ENCODE measurements around the gene PLA2G4E.

Gene PLA2G4E

GRCh38 chr15:42063122-42063848 is 42.4 kb upstream of the PLA2G4E start:
- H3K9ac ChIP-seq (ENCODE audit: low read length) = no peak overlapping the region
- no peaks in the 10 kb centered on the region for H3K27me3 ChIP-seq (ENCODE audit: insufficient read depth, low read length)
- H3K4me3 ChIP-seq (ENCODE audit: low read depth, low read length, poor library complexity, severe bottlenecking) = no peak overlapping the region
- no peaks in the 10 kb centered on the region for H3F3A ChIP-seq (ENCODE audit: insufficient read depth, low read length)
- H3K9me3 ChIP-seq (ENCODE audit: low read length) = no peaks in the 10 kb centered on the region
- TF ChIP-seq EZH2 (IDR thresholded peaks at IDR 0.05; ENCODE audit: borderline replicate concordance, low read length) = no peak
- no peak for TF ChIP-seq CTCF (IDR thresholded peaks at IDR 0.05; ENCODE audit: low read length)
- H3K9me2 ChIP-seq (ENCODE audit: low read depth, low read length) = no peaks in the 10 kb centered on the region
- H3K4me2 ChIP-seq (ENCODE audit: low read length) = no peak overlapping the region
- H3K79me2 ChIP-seq (ENCODE audit: insufficient read depth, low read length) = no peaks in the 10 kb centered on the region
- no peak overlapping the region for H3K27ac ChIP-seq (ENCODE audit: low read depth, low read length, poor library complexity, severe bottlenecking)
- H2AFZ ChIP-seq (ENCODE audit: low read length) = no peak overlapping the region
- H3K36me3 ChIP-seq (ENCODE audit: insufficient read depth, low read length) = no peaks in the 10 kb centered on the region; the same call in 1 of the 2 replicates
- H4K20me1 ChIP-seq (ENCODE audit: insufficient read depth, low read length) = no peaks in the 10 kb centered on the region
- peaks cover 8% of the 10 kb centered on the region for H3K4me1 ChIP-seq (ENCODE audit: insufficient read depth, low read length, severe bottlenecking)

GRCh38 chr15:42062284-42062806 is 41.5 kb upstream of the PLA2G4E start:
- H3K79me2 ChIP-seq (ENCODE audit: insufficient read depth, low read length) = no peaks in the 10 kb centered on the region
- no peak overlapping the region for H3K9ac ChIP-seq (ENCODE audit: low read length)
- no peaks in the 10 kb centered on the region for H3K9me2 ChIP-seq (ENCODE audit: low read depth, low read length)
- no peaks in the 10 kb centered on the region for H4K20me1 ChIP-seq (ENCODE audit: insufficient read depth, low read length)
- no peaks in the 10 kb centered on the region for H3K9me3 ChIP-seq (ENCODE audit: low read length)
- TF ChIP-seq EZH2 (IDR thresholded peaks at IDR 0.05; ENCODE audit: borderline replicate concordance, low read length) (no peak), CTCF (IDR thresholded peaks at IDR 0.05; ENCODE audit: low read length) (no peak)
- no peak overlapping the region for H3K4me2 ChIP-seq (ENCODE audit: low read length)
- no peaks in the 10 kb centered on the region for H3F3A ChIP-seq (ENCODE audit: insufficient read depth, low read length)
- H2AFZ ChIP-seq (ENCODE audit: low read length) = no peak overlapping the region
- peaks cover 8% of the 10 kb centered on the region for H3K4me1 ChIP-seq (ENCODE audit: insufficient read depth, low read length, severe bottlenecking)
- H3K36me3 ChIP-seq (ENCODE audit: insufficient read depth, low read length) = no peaks in the 10 kb centered on the region; the same call in 1 of the 2 replicates
- no peak overlapping the region for H3K27ac ChIP-seq (ENCODE audit: low read depth, low read length, poor library complexity, severe bottlenecking)
- no peak overlapping the region for H3K4me3 ChIP-seq (ENCODE audit: low read depth, low read length, poor library complexity, severe bottlenecking)
- H3K27me3 ChIP-seq (ENCODE audit: insufficient read depth, low read length) = no peaks in the 10 kb centered on the region; the same call in 1 of the 2 replicates

GRCh38 chr15:42060797-42061196 is 40.0 kb upstream of the PLA2G4E start:
- Histone ChIP-seq H3K9me3 (ENCODE audit: low read length) (no peaks in the 10 kb centered on the region), H3K4me2 (ENCODE audit: low read length) (no peak overlapping the region), H3K79me2 (ENCODE audit: insufficient read depth, low read length) (no peaks in the 10 kb centered on the region), H3K9ac (ENCODE audit: low read length) (no peak overlapping the region), H3K4me1 (ENCODE audit: insufficient read depth, low read length, severe bottlenecking) (peaks cover 8% of the 10 kb centered on the region), H3K9me2 (ENCODE audit: low read depth, low read length) (no peaks in the 10 kb centered on the region), H3F3A (ENCODE audit: insufficient read depth, low read length) (no peaks in the 10 kb centered on the region), H2AFZ (ENCODE audit: low read length) (no peak overlapping the region), H3K4me3 (ENCODE audit: low read depth, low read length, poor library complexity, severe bottlenecking) (no peak overlapping the region), H3K27ac (ENCODE audit: low read depth, low read length, poor library complexity, severe bottlenecking) (no peak overlapping the region), H4K20me1 (ENCODE audit: insufficient read depth, low read length) (no peaks in the 10 kb centered on the region), H3K36me3 (ENCODE audit: insufficient read depth, low read length) (no peaks in the 10 kb centered on the region), H3K27me3 (ENCODE audit: insufficient read depth, low read length) (no peaks in the 10 kb centered on the region; the same call in 1 of the 2 replicates)
- no peak for TF ChIP-seq CTCF (IDR thresholded peaks at IDR 0.05; ENCODE audit: low read length)
- no peak for TF ChIP-seq EZH2 (IDR thresholded peaks at IDR 0.05; ENCODE audit: borderline replicate concordance, low read length)
